SH-SY5Y (cell line): ENCODE measurements around the gene INPP5E.

Experiments used
- GATA2 ChIP-seq: IDR thresholded peaks from 2 replicates; pipeline ENCODE4 v1.6.1; 2011; ENCODE audit warnings: mild to moderate bottlenecking, low read depth, low read length
- GATA3 ChIP-seq: IDR thresholded peaks from 2 replicates; pipeline ENCODE4 v1.6.1; 2011; ENCODE audit warnings: low read depth, mild to moderate bottlenecking, low read length, moderate library complexity

GRCh38 chr9:136405481-136405880 lies 34.2 kb downstream of the INPP5E start:
- TF ChIP-seq GATA2: no peak
- no peak for TF ChIP-seq GATA3
